HepG2 (cell line): ENCODE data around the gene CCDC181. TPM values are rescaled to one million over a fixed set of nuclear protein-coding genes. Genes with fewer than 3 reads are reported as not detected.

Experiments
- ARNT ChIP-seq: fragments of 450-650 bp; IDR thresholded peaks from 2 replicates; pipeline ENCODE4 v1.6.1; 2017
- PPARG ChIP-seq: conservative IDR thresholded peaks from 2 replicates; pipeline ENCODE4 v1.6.1; 2016; ENCODE audit warnings: missing biosample characterization, missing genetic modification reagents
- RFXANK ChIP-seq: IDR thresholded peaks from 2 replicates; pipeline ENCODE4 v1.6.1; 2016
- SNAPC2 ChIP-seq: sonication (generic); formaldehyde crosslinking; IDR thresholded peaks from 2 replicates; pipeline ENCODE4 v1.8.1; 2022; ENCODE audit warnings: mild to moderate bottlenecking, missing genetic modification reagents
- SRSF1 ChIP-seq: fragments of 200-400 bp; formaldehyde crosslinking; optimal IDR thresholded peaks from 2 replicates; pipeline ENCODE3; 2017; ENCODE audit warnings: mild to moderate bottlenecking, low read depth, low read length, moderate library complexity
- U2AF2 ChIP-seq: fragments of 200-400 bp; formaldehyde crosslinking; IDR thresholded peaks from 2 replicates; pipeline ENCODE4 v1.6.1; 2017; ENCODE audit warnings: low read depth, mild to moderate bottlenecking, low read length
- ZBTB38 ChIP-seq: sonication (generic); formaldehyde crosslinking; IDR thresholded peaks from 2 replicates; pipeline ENCODE4 v1.5.1; 2020; ENCODE audit warnings: mild to moderate bottlenecking, missing genetic modification reagents
- ZBTB42 ChIP-seq: sonication (generic); formaldehyde crosslinking; IDR thresholded peaks from 2 replicates; pipeline ENCODE4 v1.5.0; 2020; ENCODE audit warnings: mild to moderate bottlenecking, missing genetic modification reagents
- ZNF713 ChIP-seq: sonication (generic); formaldehyde crosslinking; IDR thresholded peaks from 2 replicates; pipeline ENCODE4 v1.4.0; 2020; ENCODE audit warnings: mild to moderate bottlenecking, missing genetic modification reagents
- ZNF766 ChIP-seq: sonication (generic); formaldehyde crosslinking; IDR thresholded peaks from 2 replicates; pipeline ENCODE4 v1.5.0; 2020; ENCODE audit warnings: missing genetic modification reagents, borderline replicate concordance
- polyA plus RNA-seq, 8 experiments: library from polyadenylated mRNA; depleted of rRNA in 3 of 8; stranded (reverse) in 7 of 8; unstranded in 1 of 8; fragments of >200 nt; fragmentation: Illumina TruSeq in 4 of 8; extraction: Trizol in 4 of 8; gene quantifications; 2 replicates each; pipeline versions ENCODE4 v1.2.1 to v1.2.3, GENCODE V29; 2011 to 2016; ENCODE audit warnings: low read depth in 4 of 8, missing spikeins in 1 of 8, mixed read lengths in 1 of 8; ENCODE audit not compliant: insufficient read depth in 1 of 8
- total RNA-seq, 5 experiments: library from RNA; depleted of rRNA; stranded (reverse); fragments of >200 nt; fragmentation: Illumina TruSeq; extraction: Trizol; gene quantifications; 2 replicates each; pipeline ENCODE4 v1.2.3, GENCODE V29; 2016; ENCODE audit warnings: low read depth in 1 of 5
- TF ChIP-seq, protein P1 (sequence below): sonication (generic); formaldehyde crosslinking; IDR thresholded peaks from 2 replicates; pipeline ENCODE4 v1.4.0; 2020; ENCODE audit warnings: mild to moderate bottlenecking, missing genetic modification reagents, borderline replicate concordance
- TF ChIP-seq, protein P2 (sequence below): sonication (generic); formaldehyde crosslinking; IDR thresholded peaks from 2 replicates; pipeline ENCODE4 v1.4.0; 2020; ENCODE audit warnings: missing genetic modification reagents
- TF ChIP-seq, protein P3 (sequence below): sonication (generic); formaldehyde crosslinking; IDR thresholded peaks from 2 replicates; pipeline ENCODE4 v1.4.0; 2020; ENCODE audit warnings: missing genetic modification reagents, borderline replicate concordance
- TF ChIP-seq, protein P4 (sequence below): sonication (generic); formaldehyde crosslinking; IDR thresholded peaks from 2 replicates; pipeline ENCODE4 v1.4.0; 2020; ENCODE audit warnings: missing genetic modification reagents

Gene CCDC181
- total and polyA plus RNA-seq, 2 of the 13 experiments (the other 11 are each of a cell fraction or from before 2014, with no cell fraction given) = 0.07 TPM; not detected in 1

DNA sequence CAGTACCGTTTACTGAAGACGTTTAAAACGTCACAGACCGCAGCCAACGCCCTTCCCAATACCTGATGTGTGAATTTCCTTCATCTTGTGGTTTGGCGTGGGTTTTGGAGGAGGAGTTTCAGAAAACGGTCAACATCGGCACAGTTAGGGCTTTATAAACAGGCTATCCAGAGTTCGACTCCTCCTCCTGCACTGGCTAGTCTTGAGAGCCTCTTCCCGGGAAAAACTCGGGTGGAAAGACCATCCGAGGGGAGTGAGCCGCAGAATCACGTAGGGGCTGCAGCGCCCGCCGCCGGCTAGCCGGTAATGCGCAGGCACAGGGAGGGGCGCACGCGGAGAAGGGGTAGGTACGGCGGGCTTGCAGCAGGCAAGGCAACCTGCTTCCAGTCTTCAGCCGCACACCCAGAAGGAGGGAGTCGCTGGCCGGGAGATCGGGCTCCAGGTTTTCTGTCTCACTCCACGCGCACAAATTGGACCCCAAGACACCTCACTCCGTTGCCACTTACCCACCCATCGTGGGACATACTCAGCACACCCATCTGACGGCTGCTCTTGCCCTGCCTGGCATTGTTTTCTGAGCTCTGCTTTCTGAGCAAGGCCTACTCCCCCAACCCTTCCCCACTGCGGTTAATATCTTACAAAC lies 33.0 kb upstream of the CCDC181 start (continued):
- TF ChIP-seq, protein P1, sequence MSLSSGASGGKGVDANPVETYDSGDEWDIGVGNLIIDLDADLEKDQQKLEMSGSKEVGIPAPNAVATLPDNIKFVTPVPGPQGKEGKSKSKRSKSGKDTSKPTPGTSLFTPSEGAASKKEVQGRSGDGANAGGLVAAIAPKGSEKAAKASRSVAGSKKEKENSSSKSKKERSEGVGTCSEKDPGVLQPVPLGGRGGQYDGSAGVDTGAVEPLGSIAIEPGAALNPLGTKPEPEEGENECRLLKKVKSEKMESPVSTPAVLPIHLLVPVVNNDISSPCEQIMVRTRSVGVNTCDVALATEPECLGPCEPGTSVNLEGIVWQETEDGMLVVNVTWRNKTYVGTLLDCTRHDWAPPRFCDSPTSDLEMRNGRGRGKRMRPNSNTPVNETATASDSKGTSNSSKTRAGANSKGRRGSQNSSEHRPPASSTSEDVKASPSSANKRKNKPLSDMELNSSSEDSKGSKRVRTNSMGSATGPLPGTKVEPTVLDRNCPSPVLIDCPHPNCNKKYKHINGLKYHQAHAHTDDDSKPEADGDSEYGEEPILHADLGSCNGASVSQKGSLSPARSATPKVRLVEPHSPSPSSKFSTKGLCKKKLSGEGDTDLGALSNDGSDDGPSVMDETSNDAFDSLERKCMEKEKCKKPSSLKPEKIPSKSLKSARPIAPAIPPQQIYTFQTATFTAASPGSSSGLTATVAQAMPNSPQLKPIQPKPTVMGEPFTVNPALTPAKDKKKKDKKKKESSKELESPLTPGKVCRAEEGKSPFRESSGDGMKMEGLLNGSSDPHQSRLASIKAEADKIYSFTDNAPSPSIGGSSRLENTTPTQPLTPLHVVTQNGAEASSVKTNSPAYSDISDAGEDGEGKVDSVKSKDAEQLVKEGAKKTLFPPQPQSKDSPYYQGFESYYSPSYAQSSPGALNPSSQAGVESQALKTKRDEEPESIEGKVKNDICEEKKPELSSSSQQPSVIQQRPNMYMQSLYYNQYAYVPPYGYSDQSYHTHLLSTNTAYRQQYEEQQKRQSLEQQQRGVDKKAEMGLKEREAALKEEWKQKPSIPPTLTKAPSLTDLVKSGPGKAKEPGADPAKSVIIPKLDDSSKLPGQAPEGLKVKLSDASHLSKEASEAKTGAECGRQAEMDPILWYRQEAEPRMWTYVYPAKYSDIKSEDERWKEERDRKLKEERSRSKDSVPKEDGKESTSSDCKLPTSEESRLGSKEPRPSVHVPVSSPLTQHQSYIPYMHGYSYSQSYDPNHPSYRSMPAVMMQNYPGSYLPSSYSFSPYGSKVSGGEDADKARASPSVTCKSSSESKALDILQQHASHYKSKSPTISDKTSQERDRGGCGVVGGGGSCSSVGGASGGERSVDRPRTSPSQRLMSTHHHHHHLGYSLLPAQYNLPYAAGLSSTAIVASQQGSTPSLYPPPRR (CRISPR knock-in tag) = 0 out of 2 replicates have a peak, but pooled peaks have one; percentile 14
- TF ChIP-seq U2AF2 (no peak), ZBTB38 (0 out of 2 replicates have a peak, but pooled peaks have one; percentile 19), SNAPC2 (CRISPR knock-in tag) (no peak), SRSF1 (no peak), ARNT (no peak), RFXANK (CRISPR knock-in tag) (no peak), ZBTB42 (no peak), ZNF713 (CRISPR knock-in tag) (no peak), ZNF766 (CRISPR knock-in tag) (no peak), PPARG (CRISPR knock-in tag) (no peak)
- TF ChIP-seq, protein P2, sequence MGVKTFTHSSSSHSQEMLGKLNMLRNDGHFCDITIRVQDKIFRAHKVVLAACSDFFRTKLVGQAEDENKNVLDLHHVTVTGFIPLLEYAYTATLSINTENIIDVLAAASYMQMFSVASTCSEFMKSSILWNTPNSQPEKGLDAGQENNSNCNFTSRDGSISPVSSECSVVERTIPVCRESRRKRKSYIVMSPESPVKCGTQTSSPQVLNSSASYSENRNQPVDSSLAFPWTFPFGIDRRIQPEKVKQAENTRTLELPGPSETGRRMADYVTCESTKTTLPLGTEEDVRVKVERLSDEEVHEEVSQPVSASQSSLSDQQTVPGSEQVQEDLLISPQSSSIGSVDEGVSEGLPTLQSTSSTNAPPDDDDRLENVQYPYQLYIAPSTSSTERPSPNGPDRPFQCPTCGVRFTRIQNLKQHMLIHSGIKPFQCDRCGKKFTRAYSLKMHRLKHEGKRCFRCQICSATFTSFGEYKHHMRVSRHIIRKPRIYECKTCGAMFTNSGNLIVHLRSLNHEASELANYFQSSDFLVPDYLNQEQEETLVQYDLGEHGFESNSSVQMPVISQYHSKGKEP (CRISPR knock-in tag) = no peak
- TF ChIP-seq, protein P3, sequence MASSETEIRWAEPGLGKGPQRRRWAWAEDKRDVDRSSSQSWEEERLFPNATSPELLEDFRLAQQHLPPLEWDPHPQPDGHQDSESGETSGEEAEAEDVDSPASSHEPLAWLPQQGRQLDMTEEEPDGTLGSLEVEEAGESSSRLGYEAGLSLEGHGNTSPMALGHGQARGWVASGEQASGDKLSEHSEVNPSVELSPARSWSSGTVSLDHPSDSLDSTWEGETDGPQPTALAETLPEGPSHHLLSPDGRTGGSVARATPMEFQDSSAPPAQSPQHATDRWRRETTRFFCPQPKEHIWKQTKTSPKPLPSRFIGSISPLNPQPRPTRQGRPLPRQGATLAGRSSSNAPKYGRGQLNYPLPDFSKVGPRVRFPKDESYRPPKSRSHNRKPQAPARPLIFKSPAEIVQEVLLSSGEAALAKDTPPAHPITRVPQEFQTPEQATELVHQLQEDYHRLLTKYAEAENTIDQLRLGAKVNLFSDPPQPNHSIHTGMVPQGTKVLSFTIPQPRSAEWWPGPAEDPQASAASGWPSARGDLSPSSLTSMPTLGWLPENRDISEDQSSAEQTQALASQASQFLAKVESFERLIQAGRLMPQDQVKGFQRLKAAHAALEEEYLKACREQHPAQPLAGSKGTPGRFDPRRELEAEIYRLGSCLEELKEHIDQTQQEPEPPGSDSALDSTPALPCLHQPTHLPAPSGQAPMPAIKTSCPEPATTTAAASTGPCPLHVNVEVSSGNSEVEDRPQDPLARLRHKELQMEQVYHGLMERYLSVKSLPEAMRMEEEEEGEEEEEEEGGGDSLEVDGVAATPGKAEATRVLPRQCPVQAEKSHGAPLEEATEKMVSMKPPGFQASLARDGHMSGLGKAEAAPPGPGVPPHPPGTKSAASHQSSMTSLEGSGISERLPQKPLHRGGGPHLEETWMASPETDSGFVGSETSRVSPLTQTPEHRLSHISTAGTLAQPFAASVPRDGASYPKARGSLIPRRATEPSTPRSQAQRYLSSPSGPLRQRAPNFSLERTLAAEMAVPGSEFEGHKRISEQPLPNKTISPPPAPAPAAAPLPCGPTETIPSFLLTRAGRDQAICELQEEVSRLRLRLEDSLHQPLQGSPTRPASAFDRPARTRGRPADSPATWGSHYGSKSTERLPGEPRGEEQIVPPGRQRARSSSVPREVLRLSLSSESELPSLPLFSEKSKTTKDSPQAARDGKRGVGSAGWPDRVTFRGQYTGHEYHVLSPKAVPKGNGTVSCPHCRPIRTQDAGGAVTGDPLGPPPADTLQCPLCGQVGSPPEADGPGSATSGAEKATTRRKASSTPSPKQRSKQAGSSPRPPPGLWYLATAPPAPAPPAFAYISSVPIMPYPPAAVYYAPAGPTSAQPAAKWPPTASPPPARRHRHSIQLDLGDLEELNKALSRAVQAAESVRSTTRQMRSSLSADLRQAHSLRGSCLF = no peak
- TF ChIP-seq, protein P4, sequence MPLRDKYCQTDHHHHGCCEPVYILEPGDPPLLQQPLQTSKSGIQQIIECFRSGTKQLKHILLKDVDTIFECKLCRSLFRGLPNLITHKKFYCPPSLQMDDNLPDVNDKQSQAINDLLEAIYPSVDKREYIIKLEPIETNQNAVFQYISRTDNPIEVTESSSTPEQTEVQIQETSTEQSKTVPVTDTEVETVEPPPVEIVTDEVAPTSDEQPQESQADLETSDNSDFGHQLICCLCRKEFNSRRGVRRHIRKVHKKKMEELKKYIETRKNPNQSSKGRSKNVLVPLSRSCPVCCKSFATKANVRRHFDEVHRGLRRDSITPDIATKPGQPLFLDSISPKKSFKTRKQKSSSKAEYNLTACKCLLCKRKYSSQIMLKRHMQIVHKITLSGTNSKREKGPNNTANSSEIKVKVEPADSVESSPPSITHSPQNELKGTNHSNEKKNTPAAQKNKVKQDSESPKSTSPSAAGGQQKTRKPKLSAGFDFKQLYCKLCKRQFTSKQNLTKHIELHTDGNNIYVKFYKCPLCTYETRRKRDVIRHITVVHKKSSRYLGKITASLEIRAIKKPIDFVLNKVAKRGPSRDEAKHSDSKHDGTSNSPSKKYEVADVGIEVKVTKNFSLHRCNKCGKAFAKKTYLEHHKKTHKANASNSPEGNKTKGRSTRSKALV (CRISPR knock-in tag) = peak; percentile 64; the same call in 1 of the 2 replicates
